GM11168 (cell line): ENCODE measurements around the gene DCTN3.

Experiments
- in situ Hi-C: fragments of 300-500 bp; cut with MboI; formaldehyde crosslinking; loops from one replicate; pipeline ENCODE4 v1.12.0; 2022; ENCODE audit warnings: low sequenced_read_pairs; ENCODE audit not compliant: unreplicated experiment

The DCTN3 gene

GRCh38 chr9:34576597-34577399 lies 43.5 kb downstream of the DCTN3 start:
- in situ Hi-C loops: no loop called here

GRCh38 chr9:34575862-34576596 lies 44.3 kb downstream of the DCTN3 start:
- in situ Hi-C loops: no loop called here

- in situ Hi-C loops: no loop called here
Observed at GRCh38 chr9:34575241-34575640, 45.1 kb downstream of the DCTN3 start.

GRCh38 chr9:34574571-34574970 lies 45.7 kb downstream of the DCTN3 start:
- in situ Hi-C loops: no loop called here

- in situ Hi-C loops: no loop called here
Observed at GRCh38 chr9:34573599-34574325, 46.5 kb downstream of the DCTN3 start.

GRCh38 chr9:34572628-34573027 lies 47.7 kb downstream of the DCTN3 start:
- in situ Hi-C loops: no loop called here

- in situ Hi-C loops: no loop called here
Observed at GRCh38 chr9:34572092-34572491, 48.2 kb downstream of the DCTN3 start.

GRCh38 chr9:34571481-34571810 lies 48.8 kb downstream of the DCTN3 start:
- in situ Hi-C loops: no loop called here

- in situ Hi-C loops: no loop called here
Observed at GRCh38 chr9:34570809-34571480, 49.4 kb downstream of the DCTN3 start.

- in situ Hi-C loops: no loop called here
Observed at GRCh38 chr9:34570376-34570775, 49.9 kb downstream of the DCTN3 start.

- in situ Hi-C loops: no loop called here
Observed at GRCh38 chr9:34568774-34569173, 51.5 kb downstream of the DCTN3 start.

GRCh38 chr9:34568133-34568532 lies 52.2 kb downstream of the DCTN3 start:
- in situ Hi-C loops: no loop called here

GRCh38 chr9:34566972-34567371 lies 53.3 kb downstream of the DCTN3 start:
- in situ Hi-C loops: no loop called here

- in situ Hi-C loops: no loop called here
Observed at GRCh38 chr9:34566322-34566721, 54.0 kb downstream of the DCTN3 start.

- in situ Hi-C loops: no loop called here
Observed at GRCh38 chr9:34565856-34566255, 54.4 kb downstream of the DCTN3 start.

- in situ Hi-C loops: no loop called here
Observed at GRCh38 chr9:34564617-34565016, 55.7 kb downstream of the DCTN3 start.
